Mesendoderm (in vitro differentiated cells): ENCODE data around the gene FUOM.
"Not testable (repeated sequence)": the region's sequence is repeated elsewhere in the genome, so short reads cannot be mapped to it uniquely, and the experiment has no call there.

Source experiments
- DNase-seq: peaks from one replicate; pipeline ENCODE4 v3.0.0; 2013
- H2AK5ac ChIP-seq: 2 replicates; pipeline ENCODE4 v1.6.1; 2013; ENCODE audit warnings: low read length, inconsistent platforms
- H2BK120ac ChIP-seq: 2 replicates; pipeline ENCODE4 v1.6.1; 2013; ENCODE audit warnings: low read depth, mild to moderate bottlenecking, low read length, moderate library complexity, mixed read lengths
- H2BK15ac ChIP-seq: replicated peaks from 2 replicates; pipeline ENCODE4 v1.6.1; 2013; ENCODE audit warnings: low read depth, mild to moderate bottlenecking, moderate library complexity
- H2BK5ac ChIP-seq: 2 replicates; pipeline ENCODE4 v1.6.1; 2013; ENCODE audit warnings: low read length, inconsistent platforms
- H3K18ac ChIP-seq: 2 replicates; pipeline ENCODE4 v1.6.1; 2013; ENCODE audit warnings: mild to moderate bottlenecking, low read length, mixed read lengths
- H3K23ac ChIP-seq: one replicate; pipeline ENCODE4 v1.6.1; 2013; ENCODE audit warnings: low read length
- H3K27ac ChIP-seq: 2 replicates; pipeline ENCODE4 v1.5.1; 2013; ENCODE audit warnings: low read depth, mild to moderate bottlenecking, inconsistent platforms, low read length, moderate library complexity
- H3K27me3 ChIP-seq: 2 replicates; pipeline ENCODE4 v1.6.1; 2013; ENCODE audit warnings: low read length, control low read depth, mild to moderate bottlenecking, inconsistent platforms; ENCODE audit not compliant: insufficient read depth, poor library complexity
- H3K36me3 ChIP-seq: 2 replicates; pipeline ENCODE4 v1.6.1; 2013; ENCODE audit warnings: low read length, inconsistent platforms; ENCODE audit not compliant: control insufficient read depth, insufficient read depth
- H3K4ac ChIP-seq: one replicate; pipeline ENCODE4 v1.6.1; 2013; ENCODE audit warnings: low read depth, mild to moderate bottlenecking, low read length, moderate library complexity
- H3K4me1 ChIP-seq: 2 replicates; pipeline ENCODE4 v1.6.1; 2013; ENCODE audit warnings: low read depth, low read length, inconsistent platforms; ENCODE audit not compliant: control insufficient read depth
- H3K4me2 ChIP-seq: 2 replicates; pipeline ENCODE4 v1.6.1; 2013; ENCODE audit warnings: low read length
- H3K4me3 ChIP-seq: 2 replicates; pipeline ENCODE4 v1.5.1; 2013; ENCODE audit warnings: mild to moderate bottlenecking, low read length
- H3K56ac ChIP-seq: one replicate; pipeline ENCODE4 v1.6.1; 2013; ENCODE audit warnings: low read length
- H3K79me1 ChIP-seq: 2 replicates; pipeline ENCODE4 v1.6.1; 2013; ENCODE audit warnings: low read length, inconsistent platforms
- H3K79me2 ChIP-seq: 2 replicates; pipeline ENCODE4 v1.6.1; 2013; ENCODE audit warnings: mild to moderate bottlenecking, low read length; ENCODE audit not compliant: control insufficient read depth, insufficient read depth
- H3K9ac ChIP-seq: 2 replicates; pipeline ENCODE4 v1.6.1; 2013; ENCODE audit warnings: low read length, inconsistent platforms
- H4K5ac ChIP-seq: one replicate; pipeline ENCODE4 v1.6.1; 2013; ENCODE audit warnings: low read length
- H4K8ac ChIP-seq: one replicate; pipeline ENCODE4 v1.6.1; 2013; ENCODE audit warnings: low read depth, mild to moderate bottlenecking, control low read depth, low read length, moderate library complexity
- WGBS: extraction: QIAGEN DNeasy Blood & Tissue Kit; methylation state at CpG from one replicate; pipeline ENCODE4 v1.1.7; 2013; ENCODE audit warnings: low lambda C conversion rate, missing lambda C conversion rate; ENCODE audit not compliant: insufficient coverage; ENCODE audit errors: extremely low coverage; 5-methylcytosine and 5-hydroxymethylcytosine counted together

FUOM gene

DNA sequence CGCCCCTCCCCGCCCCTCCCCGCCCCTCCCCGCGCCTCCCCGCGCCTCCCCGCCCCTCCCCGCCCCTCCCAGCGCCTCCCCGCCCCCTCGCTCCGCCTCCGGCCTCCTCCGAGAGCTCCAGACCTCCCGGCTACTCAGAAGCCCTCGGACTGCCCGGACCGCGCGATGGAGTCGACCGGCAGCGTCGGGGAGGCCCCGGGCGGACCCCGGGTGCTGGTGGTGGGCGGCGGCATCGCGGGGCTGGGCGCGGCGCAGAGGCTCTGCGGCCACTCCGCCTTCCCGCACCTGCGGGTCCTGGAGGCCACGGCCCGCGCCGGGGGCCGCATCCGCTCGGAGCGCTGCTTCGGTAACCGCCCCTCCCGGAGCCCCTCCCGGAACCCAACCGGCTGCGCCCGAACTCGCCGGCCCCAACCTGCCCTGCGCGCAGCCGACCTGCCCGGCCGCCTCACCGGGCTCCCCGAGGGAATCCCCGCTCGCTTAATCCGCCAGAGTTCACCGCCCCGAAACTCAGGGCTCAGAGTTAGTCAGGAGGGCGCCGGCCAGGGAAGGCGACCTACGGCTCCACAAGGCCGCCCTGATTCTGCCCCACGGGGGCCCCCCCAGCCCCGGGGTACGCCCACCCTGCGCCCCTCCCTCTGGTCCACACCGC lies 21.5 kb upstream of the FUOM start, which contains the start of gene PAOX:
TSS of gene PAOX (plus strand) at position 111 of the 649 bp plus-strand sequence. CDS start at position 166, 55 bp downstream.
- Histone ChIP-seq H2AK5ac (no peak within 1 kb of the TSS), H3K4me1 (no peaks in the 10 kb centered on the region), H3K79me2 (no peaks in the 10 kb centered on the region), H2BK15ac (no peak within 1 kb of the TSS), H3K27ac (no peak within 1 kb of the TSS), H2BK120ac (no peak within 1 kb of the TSS), H3K56ac (peak within 1 kb of the TSS; percentile 82), H3K18ac (peak within 1 kb of the TSS; percentile 42), H2BK5ac (no peak within 1 kb of the TSS), H3K4me3 (peak within 1 kb of the TSS; percentile 23), H3K9ac (peak within 1 kb of the TSS; percentile 67), H3K36me3 (no peaks in the 10 kb centered on the region), H3K23ac (no peak within 1 kb of the TSS), H3K79me1 (no peaks in the 10 kb centered on the region), H4K5ac (no peak within 1 kb of the TSS), H3K4ac (no peak within 1 kb of the TSS), H3K4me2 (peak within 1 kb of the TSS; percentile 85), H3K27me3 (no peaks in the 10 kb centered on the region), H4K8ac (no peak within 1 kb of the TSS)
- WGBS: no CpG with 5 or more reads among the region's 78 CpGs
- DNase-seq: peak; percentile 56

DNA sequence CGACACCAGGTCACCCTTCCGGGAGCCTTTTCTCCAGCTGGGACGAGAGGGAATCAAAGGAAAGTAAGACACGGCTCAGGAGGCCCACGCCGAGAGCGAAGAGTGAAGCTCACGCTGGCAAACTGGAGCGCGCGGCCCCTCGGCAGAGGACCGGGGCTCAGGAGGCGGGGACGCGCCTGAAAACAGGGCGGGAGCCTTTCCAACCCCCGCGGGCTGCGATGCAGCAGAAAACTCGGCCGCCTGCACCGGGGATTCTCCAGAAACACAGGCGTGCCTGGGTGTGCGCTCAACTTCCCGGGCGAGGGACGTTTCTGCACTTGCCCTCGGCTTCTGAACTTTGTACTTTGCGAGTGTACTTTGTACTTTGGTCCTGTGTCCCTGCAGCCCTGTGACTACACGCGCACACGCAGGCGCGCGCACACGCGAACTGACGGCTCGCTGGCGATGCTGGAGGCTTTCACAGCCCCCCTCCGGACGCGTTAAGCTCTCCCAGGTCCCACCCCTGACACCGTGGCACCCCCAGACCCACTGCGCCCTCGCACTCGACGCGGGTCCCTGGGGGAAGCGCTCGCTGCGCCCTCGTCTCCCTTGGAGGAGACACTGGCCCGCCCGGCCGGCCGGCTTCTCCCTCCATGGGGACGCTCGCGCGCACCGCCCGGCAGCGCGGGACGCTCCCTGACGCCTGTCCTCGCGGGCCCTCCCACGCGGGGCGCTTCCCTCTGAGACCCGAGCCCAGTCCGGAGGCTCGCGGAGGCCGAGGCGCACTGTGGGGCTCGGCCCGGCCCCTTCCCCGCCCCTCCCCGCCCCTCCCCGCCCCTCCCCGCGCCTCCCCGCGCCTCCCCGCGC lies 20.7 kb upstream of the FUOM start:
- peak overlapping the region; percentile 75 for H3K56ac ChIP-seq
- no CpG with 5 or more reads among the region's 90 CpGs for WGBS
- H3K27ac ChIP-seq: no peak overlapping the region
- no peaks in the 10 kb centered on the region for H3K36me3 ChIP-seq
- no peak overlapping the region for H3K4ac ChIP-seq
- H4K5ac ChIP-seq: no peak overlapping the region
- H3K27me3 ChIP-seq: no peaks in the 10 kb centered on the region
- peak overlapping the region; percentile 85 for H3K4me2 ChIP-seq
- no peak overlapping the region for H3K18ac ChIP-seq
- H2BK15ac ChIP-seq: no peak overlapping the region
- no peak overlapping the region for H2BK5ac ChIP-seq
- DNase-seq: peak; percentile 45
- peak overlapping the region; percentile 23 for H3K4me3 ChIP-seq
- H2BK120ac ChIP-seq: no peak overlapping the region
- no peaks in the 10 kb centered on the region for H3K4me1 ChIP-seq
- H3K79me2 ChIP-seq: no peaks in the 10 kb centered on the region
- peak overlapping the region; percentile 65 for H3K9ac ChIP-seq
- H2AK5ac ChIP-seq: no peak overlapping the region
- no peak overlapping the region for H3K23ac ChIP-seq
- H4K8ac ChIP-seq: no peak overlapping the region
- H3K79me1 ChIP-seq: no peaks in the 10 kb centered on the region

DNA sequence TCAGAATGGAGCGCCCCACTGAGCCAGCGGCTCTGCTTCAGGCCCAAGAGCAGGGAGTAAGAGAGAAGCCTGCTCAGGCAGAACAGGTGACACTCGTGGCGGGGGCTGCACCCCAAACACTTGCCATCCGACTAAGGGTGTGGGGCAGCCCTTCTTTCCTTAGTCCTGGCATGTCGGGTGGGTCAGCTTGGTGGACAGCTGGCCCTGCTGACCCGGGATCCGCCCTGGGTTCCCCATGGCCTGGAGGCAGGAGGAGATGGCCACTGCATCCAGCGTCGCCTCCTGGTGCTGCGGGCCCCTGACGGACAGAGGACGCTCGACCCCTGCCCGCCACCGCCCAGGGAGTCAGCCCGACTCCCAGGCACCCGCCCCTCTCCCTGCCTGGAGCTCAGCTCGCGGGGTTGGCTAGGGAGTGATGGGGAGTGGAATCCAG lies 20.0 kb upstream of the FUOM start:
- H2BK15ac ChIP-seq: no peak overlapping the region
- H2BK5ac ChIP-seq: no peak overlapping the region
- no peak for DNase-seq
- H4K8ac ChIP-seq: no peak overlapping the region
- peak overlapping the region; percentile 85 for H3K4me2 ChIP-seq
- H3K36me3 ChIP-seq: no peaks in the 10 kb centered on the region
- H3K23ac ChIP-seq: no peak overlapping the region
- H3K4me3 ChIP-seq: no peak overlapping the region
- H3K4ac ChIP-seq: no peak overlapping the region
- H2BK120ac ChIP-seq: no peak overlapping the region
- H2AK5ac ChIP-seq: no peak overlapping the region
- H3K27me3 ChIP-seq: no peaks in the 10 kb centered on the region
- no peaks in the 10 kb centered on the region for H3K4me1 ChIP-seq
- WGBS: no CpG with 5 or more reads among the region's 20 CpGs
- peak overlapping the region; percentile 75 for H3K56ac ChIP-seq
- no peak overlapping the region for H4K5ac ChIP-seq
- no peak overlapping the region for H3K27ac ChIP-seq
- no peaks in the 10 kb centered on the region for H3K79me1 ChIP-seq
- no peak overlapping the region for H3K18ac ChIP-seq
- peak overlapping the region; percentile 65 for H3K9ac ChIP-seq
- no peaks in the 10 kb centered on the region for H3K79me2 ChIP-seq

DNA sequence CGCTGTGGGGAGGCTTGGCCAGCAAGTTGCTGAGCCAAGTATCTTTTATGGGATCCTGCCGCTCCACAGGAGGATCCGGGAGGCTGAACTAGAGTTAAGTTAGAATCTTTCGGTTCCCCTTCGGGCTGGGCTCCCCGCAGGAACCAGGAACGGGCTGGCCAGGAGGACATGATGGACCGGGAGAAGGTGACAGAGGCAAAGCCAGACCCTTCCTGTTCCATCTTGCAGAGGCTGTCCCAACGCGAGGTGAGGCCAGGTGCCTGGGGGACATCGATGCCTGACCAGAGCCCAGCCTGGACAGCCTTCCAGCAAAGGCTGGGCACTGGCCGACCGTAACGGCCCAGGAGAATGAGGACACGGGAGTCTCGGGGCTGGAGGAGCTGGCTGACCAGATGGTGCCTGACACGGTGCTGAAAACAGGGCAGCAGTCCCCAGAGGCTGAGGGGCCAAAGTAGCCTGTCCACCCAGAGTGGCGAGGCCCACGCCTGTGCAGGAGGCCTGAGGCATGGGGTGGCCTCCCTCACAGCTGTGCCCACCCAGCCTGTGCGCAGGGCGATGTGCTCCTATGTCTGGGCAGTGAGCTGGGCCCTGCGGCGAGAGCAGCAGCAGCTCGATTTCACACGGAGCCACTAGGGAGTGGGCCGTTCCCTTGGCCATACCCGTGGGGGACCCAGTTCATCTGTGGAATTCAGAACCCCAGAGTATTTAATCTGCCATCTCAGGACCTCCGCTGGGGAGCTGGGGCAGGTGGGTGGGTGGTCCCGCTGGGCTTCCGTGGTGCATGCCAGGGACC lies 19.4 kb upstream of the FUOM start:
- no peak overlapping the region for H3K56ac ChIP-seq
- no peak overlapping the region for H4K5ac ChIP-seq
- H3K23ac ChIP-seq: no peak overlapping the region
- H3K79me1 ChIP-seq: no peaks in the 10 kb centered on the region
- no peak overlapping the region for H2BK5ac ChIP-seq
- no peaks in the 10 kb centered on the region for H3K79me2 ChIP-seq
- H2BK120ac ChIP-seq: no peak overlapping the region
- no peak overlapping the region for H3K4me3 ChIP-seq
- H2BK15ac ChIP-seq: no peak overlapping the region
- no peaks in the 10 kb centered on the region for H3K4me1 ChIP-seq
- no peak overlapping the region for H3K27ac ChIP-seq
- H3K36me3 ChIP-seq: no peaks in the 10 kb centered on the region
- no peak overlapping the region for H3K9ac ChIP-seq
- no peaks in the 10 kb centered on the region for H3K27me3 ChIP-seq
- no peak overlapping the region for H3K4me2 ChIP-seq
- no peak overlapping the region for H2AK5ac ChIP-seq
- H4K8ac ChIP-seq: no peak overlapping the region
- no CpG with 5 or more reads among the region's 30 CpGs for WGBS
- H3K4ac ChIP-seq: no peak overlapping the region
- H3K18ac ChIP-seq: no peak overlapping the region
- no peak for DNase-seq

DNA sequence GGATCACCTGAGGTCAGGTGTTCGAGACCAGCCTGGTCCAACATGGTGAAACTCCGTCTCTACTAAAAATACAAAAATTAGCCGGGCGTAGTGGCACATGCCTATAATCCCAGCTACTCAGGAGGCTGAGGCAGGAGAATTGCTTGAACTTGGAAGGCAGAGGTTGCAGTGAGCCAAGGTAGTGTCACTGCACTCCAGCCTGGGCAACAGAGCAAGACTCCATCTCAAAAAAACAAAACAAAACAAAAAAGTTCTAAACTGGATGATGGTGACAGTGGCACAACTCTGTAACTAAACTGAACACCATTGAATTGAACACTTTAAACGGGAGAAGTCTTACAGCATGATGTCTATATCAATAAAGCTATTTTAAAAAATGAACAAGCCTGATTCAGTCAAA lies 18.4 kb upstream of the FUOM start:
- not testable (repeated sequence) for H3K36me3 ChIP-seq, H4K5ac ChIP-seq, H2BK5ac ChIP-seq, H3K4me3 ChIP-seq, H3K9ac ChIP-seq, H3K4me1 ChIP-seq, H3K18ac ChIP-seq, H3K27me3 ChIP-seq, DNase-seq, H3K23ac ChIP-seq, H2AK5ac ChIP-seq, H4K8ac ChIP-seq, H3K4me2 ChIP-seq, H3K27ac ChIP-seq, H3K79me1 ChIP-seq, H3K79me2 ChIP-seq, H3K56ac ChIP-seq, H2BK120ac ChIP-seq, H3K4ac ChIP-seq, H2BK15ac ChIP-seq
- WGBS: no CpG with 5 or more reads among the region's 5 CpGs
